ENCODE measurements around the gene CCDC192.
"Not testable (repeated sequence)": the region's sequence is repeated elsewhere in the genome, so short reads cannot be mapped to it uniquely, and the experiment has no call there.

Gene CCDC192

DNA sequence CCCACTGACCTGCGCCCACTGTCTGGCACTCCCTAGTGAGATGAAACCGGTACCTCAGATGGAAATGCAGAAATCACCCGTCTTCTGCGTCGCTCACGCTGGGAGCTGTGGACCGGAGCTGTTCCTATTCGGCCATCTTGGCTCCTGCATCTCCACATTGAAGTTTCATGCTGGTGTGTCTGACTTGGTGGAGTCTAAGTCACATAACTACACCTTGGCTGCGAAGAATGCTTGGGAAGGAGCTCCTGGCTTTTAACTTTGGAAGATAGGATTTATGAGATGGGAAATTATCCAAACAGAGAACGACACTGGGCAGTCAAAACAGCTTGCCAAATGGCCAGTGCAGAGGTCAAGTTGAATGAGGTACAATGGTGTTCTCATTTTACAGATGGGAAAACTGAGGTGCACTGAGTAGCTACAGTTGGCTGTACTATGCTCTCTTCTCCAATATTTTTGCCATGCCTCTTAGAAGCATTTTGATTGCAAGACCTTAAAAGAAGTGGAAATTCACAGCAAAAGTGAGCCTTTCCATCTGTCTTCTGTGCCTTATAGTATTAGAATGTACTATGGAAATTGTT lies 36.7 kb downstream of the CCDC192 start:
- Histone ChIP-seq H3K27me3 (replicated peaks; ENCODE audit: control insufficient read depth, insufficient read depth, low read length) (peaks cover 3% of the 10 kb centered on the region), H3K36me3 (ENCODE audit: control insufficient read depth, insufficient read depth, low read length, severe bottlenecking) (no peaks in the 10 kb centered on the region), H3K9me3 (ENCODE audit: control insufficient read depth, low read length) (no peaks in the 10 kb centered on the region), H3K4me1 (ENCODE audit: control insufficient read depth, insufficient read depth, low read length) (no peaks in the 10 kb centered on the region), H3K9ac (ENCODE audit: low read length) (no peak overlapping the region), H3K4me3 (ENCODE audit: low read length) (no peak overlapping the region)
- no peak for DNase-seq (ENCODE audit: low read depth)

DNA sequence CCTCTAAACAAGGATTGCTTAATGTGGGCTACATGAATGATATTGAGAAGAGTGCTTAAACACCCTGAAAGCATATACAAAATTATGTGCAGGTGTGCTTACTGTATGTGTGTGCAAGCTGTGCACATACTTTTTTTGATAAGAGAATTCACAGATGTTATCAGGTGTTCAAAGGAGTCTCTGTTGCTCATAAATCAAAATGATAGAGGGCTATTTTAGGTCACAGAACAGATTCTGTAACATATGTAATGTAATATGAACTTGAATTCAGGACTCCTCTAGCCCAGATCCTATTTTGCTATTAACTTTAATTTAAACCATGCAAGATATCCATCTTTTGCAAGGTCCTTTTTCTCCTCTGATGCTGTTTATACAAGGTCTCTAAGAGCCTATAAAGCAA lies 38.2 kb downstream of the CCDC192 start:
- no peak for DNase-seq (ENCODE audit: low read depth)
- Histone ChIP-seq H3K36me3 (ENCODE audit: control insufficient read depth, insufficient read depth, low read length, severe bottlenecking) (no peaks in the 10 kb centered on the region), H3K9ac (ENCODE audit: low read length) (no peak overlapping the region), H3K4me3 (ENCODE audit: low read length) (no peak overlapping the region), H3K9me3 (ENCODE audit: control insufficient read depth, low read length) (no peaks in the 10 kb centered on the region), H3K4me1 (ENCODE audit: control insufficient read depth, insufficient read depth, low read length) (no peaks in the 10 kb centered on the region), H3K27me3 (replicated peaks; ENCODE audit: control insufficient read depth, insufficient read depth, low read length) (peaks cover 3% of the 10 kb centered on the region)

DNA sequence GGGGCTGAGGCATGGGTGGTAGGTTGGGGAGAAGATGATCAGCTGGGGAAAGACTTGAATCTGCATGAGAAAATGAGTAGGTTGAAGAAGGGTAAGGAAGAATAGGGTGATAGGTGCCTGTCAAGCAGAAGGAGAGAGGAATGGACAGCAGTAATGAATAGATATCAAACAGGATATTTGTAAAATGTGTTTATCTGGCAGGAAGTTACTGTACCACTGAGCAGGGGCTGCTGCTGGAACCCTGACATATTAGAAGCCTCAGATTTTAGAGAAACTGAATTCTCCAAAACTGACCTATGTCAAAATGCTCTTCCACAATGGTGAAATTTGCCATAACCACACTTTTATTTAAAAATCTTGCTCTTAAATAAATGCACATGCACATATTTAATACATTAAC lies 41.0 kb downstream of the CCDC192 start:
- Histone ChIP-seq H3K36me3 (ENCODE audit: control insufficient read depth, insufficient read depth, low read length, severe bottlenecking) (no peaks in the 10 kb centered on the region), H3K9me3 (ENCODE audit: control insufficient read depth, low read length) (no peaks in the 10 kb centered on the region), H3K9ac (ENCODE audit: low read length) (no peak overlapping the region), H3K4me3 (ENCODE audit: low read length) (no peak overlapping the region), H3K4me1 (ENCODE audit: control insufficient read depth, insufficient read depth, low read length) (no peaks in the 10 kb centered on the region), H3K27me3 (replicated peaks; ENCODE audit: control insufficient read depth, insufficient read depth, low read length) (peaks cover 3% of the 10 kb centered on the region)
- DNase-seq (ENCODE audit: low read depth) = no peak

DNA sequence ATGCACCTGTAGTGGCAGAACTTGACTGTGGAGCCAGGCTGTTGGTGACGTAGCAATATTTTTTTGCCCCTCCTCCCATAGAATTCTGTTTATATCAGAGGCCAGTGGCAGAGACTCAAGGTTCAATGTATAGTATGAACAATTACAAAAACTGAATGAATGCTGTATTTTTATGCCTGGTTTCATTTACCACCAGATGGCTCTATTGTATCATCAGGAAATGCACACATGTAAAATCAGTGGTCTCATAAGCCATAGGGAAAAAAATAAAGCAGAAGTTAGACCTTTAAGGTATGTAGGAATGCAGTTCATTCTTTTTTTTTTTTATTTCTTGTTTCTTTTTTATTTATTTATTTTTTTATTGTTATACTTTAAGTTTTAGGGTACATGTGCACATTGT lies 43.6 kb downstream of the CCDC192 start:
- Histone ChIP-seq H3K36me3 (ENCODE audit: control insufficient read depth, insufficient read depth, low read length, severe bottlenecking) (no peaks in the 10 kb centered on the region), H3K9me3 (ENCODE audit: control insufficient read depth, low read length) (no peaks in the 10 kb centered on the region), H3K4me3 (ENCODE audit: low read length) (no peak overlapping the region), H3K9ac (ENCODE audit: low read length) (no peak overlapping the region), H3K27me3 (replicated peaks; ENCODE audit: control insufficient read depth, insufficient read depth, low read length) (peaks cover 3% of the 10 kb centered on the region), H3K4me1 (ENCODE audit: control insufficient read depth, insufficient read depth, low read length) (no peaks in the 10 kb centered on the region)
- DNase-seq (ENCODE audit: low read depth) = peak; percentile 56

DNA sequence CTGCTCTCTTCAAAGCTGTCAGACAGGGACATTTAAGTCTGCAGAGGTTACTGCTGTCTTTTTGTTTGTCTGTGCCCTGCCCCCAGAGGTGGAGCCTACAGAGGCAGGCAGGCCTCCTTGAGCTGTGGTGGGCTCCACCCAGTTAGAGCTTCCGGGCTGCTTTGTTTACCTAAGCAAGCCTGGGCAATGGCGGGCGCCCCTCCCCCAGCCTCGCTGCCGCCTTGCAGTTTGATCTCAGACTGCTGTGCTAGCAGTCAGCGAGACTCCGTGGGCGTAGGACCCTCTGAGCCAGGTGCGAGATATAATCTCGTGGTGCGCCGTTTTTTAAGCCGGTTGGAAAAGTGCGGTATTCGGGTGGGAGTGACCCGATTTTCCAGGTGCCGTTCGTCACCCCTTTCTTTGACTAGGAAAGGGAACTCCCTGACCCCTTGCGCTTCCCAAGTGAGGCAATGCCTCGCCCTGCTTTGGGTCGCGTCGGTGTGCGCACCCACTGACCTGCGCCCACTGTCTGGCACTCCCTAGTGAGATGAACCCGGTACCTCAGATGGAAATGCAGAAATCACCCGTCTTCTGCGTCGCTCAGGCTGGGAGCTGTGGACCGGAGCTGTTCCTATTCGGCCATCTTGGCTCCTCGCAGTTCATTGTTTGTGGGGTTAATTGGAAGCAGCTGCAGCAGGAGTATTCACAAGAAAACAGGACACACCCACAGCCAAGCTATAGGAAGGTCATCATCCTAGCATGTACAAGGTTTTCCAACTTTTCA lies 49.5 kb downstream of the CCDC192 start:
- not testable (repeated sequence) for H3K27me3 ChIP-seq (replicated peaks; ENCODE audit: control insufficient read depth, insufficient read depth, low read length); H3K36me3 ChIP-seq (ENCODE audit: control insufficient read depth, insufficient read depth, low read length, severe bottlenecking); H3K9me3 ChIP-seq (ENCODE audit: control insufficient read depth, low read length); DNase-seq (ENCODE audit: low read depth); H3K9ac ChIP-seq (ENCODE audit: low read length); H3K4me1 ChIP-seq (ENCODE audit: control insufficient read depth, insufficient read depth, low read length); H3K4me3 ChIP-seq (ENCODE audit: low read length)

DNA sequence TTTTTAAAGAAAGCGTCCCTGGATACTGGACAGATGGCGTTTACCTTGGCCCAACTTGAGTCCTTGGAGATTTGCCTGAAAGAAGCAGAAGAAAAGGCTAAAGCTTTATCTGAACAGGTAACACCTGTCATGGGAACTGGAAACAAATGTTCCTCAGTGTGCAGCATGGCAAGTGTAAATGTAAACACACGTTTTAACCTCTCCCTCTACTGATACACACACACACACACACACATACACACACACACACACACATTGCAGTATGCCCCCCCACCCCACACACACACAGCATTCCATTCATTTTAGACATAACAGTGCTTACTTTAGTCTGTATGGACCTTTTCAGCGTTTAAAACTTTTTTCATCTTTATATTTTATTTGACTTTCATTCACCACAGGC lies 51.1 kb downstream of the CCDC192 start:
- H3K4me3 ChIP-seq (ENCODE audit: low read length) = no peak overlapping the region
- peak; percentile 29 for DNase-seq (ENCODE audit: low read depth)
- H3K36me3 ChIP-seq (ENCODE audit: control insufficient read depth, insufficient read depth, low read length, severe bottlenecking) = no peaks in the 10 kb centered on the region
- no peaks in the 10 kb centered on the region for H3K9me3 ChIP-seq (ENCODE audit: control insufficient read depth, low read length)
- H3K4me1 ChIP-seq (ENCODE audit: control insufficient read depth, insufficient read depth, low read length) = peaks cover 16% of the 10 kb centered on the region
- H3K9ac ChIP-seq (ENCODE audit: low read length) = no peak overlapping the region
- no peaks in the 10 kb centered on the region for H3K27me3 ChIP-seq (replicated peaks; ENCODE audit: control insufficient read depth, insufficient read depth, low read length)

DNA sequence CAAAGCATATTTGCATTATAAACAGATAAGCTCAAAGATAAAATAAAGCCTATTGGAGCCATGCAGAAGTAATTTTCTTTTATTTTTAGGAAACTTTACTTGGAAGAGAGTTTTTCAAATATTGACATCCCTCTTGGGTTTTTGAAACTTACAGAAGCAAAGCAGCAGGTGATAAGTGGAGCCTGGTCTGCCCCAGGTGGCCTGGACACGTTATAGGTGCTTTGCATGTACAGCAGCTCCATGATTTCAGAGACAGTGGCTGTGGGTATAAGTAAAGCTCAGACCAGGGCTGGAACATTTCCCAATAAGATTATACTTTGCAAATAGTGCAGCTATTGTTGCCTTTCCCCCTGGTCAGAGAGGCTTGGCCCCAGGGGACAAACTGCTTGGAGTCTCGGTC lies 51.5 kb downstream of the CCDC192 start:
- peaks cover 16% of the 10 kb centered on the region for H3K4me1 ChIP-seq (ENCODE audit: control insufficient read depth, insufficient read depth, low read length)

DNA sequence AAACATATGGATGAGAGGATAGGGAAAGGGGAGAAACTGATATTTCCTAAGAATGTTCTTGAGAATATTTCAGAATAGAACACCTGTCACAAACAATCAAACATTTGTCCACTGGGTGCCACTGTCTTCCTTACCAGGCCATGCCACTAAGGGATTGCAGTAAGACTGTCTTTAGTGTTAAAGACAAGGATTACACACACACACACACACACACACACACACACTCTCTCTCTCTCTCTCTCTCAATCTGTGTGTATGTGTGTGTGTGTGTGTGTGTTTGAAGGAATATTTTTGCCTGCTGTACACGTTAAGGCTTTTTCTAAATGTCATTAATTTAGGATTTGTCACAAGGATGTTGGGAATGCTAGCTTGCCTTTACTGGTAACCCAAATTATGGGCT lies 54.4 kb downstream of the CCDC192 start:
- peaks cover 16% of the 10 kb centered on the region for H3K4me1 ChIP-seq (ENCODE audit: control insufficient read depth, insufficient read depth, low read length)
- DNase-seq (ENCODE audit: low read depth) = peak; percentile 74

More for the DNA sequence above, 51.5 kb downstream of the CCDC192 start:
- Histone ChIP-seq H3K36me3 (ENCODE audit: control insufficient read depth, insufficient read depth, low read length, severe bottlenecking) (no peaks in the 10 kb centered on the region), H3K27me3 (replicated peaks; ENCODE audit: control insufficient read depth, insufficient read depth, low read length) (no peaks in the 10 kb centered on the region), H3K9me3 (ENCODE audit: control insufficient read depth, low read length) (no peaks in the 10 kb centered on the region), H3K9ac (ENCODE audit: low read length) (no peak overlapping the region), H3K4me3 (ENCODE audit: low read length) (no peak overlapping the region)
- DNase-seq (ENCODE audit: low read depth) = no peak

DNA sequence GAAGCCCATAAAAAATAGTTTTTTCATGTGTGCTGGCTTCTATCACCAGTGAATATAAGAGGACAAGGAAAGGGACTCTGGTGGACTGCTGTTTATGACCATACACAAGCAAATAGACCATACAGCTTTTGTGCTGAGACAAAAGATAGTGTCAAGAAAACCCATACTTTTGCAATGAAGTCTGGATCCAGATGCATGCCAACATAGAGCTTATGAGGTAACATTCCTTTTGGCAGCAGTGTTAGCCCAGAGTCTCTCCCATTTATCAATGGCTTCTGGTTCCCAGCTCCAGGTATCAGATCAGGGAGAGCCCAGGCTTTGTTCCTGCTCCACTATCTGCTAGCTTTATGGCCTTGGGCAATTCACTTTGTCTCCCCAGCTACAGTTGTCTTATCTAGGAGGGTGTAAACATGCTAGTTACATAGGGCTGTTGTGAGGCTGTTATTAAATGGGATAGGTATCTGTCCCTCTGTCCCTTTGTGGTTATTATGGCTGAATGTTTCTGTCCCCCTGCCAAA lies 55.6 kb downstream of the CCDC192 start:
- DNase-seq (ENCODE audit: low read depth) = peak; percentile 27
- no peak overlapping the region for H3K9ac ChIP-seq (ENCODE audit: low read length)
- H3K4me3 ChIP-seq (ENCODE audit: low read length) = no peak overlapping the region
- H3K9me3 ChIP-seq (ENCODE audit: control insufficient read depth, low read length) = no peaks in the 10 kb centered on the region
- H3K4me1 ChIP-seq (ENCODE audit: control insufficient read depth, insufficient read depth, low read length) = peaks cover 16% of the 10 kb centered on the region
- H3K36me3 ChIP-seq (ENCODE audit: control insufficient read depth, insufficient read depth, low read length, severe bottlenecking) = no peaks in the 10 kb centered on the region
- no peaks in the 10 kb centered on the region for H3K27me3 ChIP-seq (replicated peaks; ENCODE audit: control insufficient read depth, insufficient read depth, low read length)

More for the DNA sequence above, 54.4 kb downstream of the CCDC192 start:
- H3K9ac ChIP-seq (ENCODE audit: low read length) = no peak overlapping the region
- H3K27me3 ChIP-seq (replicated peaks; ENCODE audit: control insufficient read depth, insufficient read depth, low read length) = no peaks in the 10 kb centered on the region
- H3K36me3 ChIP-seq (ENCODE audit: control insufficient read depth, insufficient read depth, low read length, severe bottlenecking) = no peaks in the 10 kb centered on the region
- H3K9me3 ChIP-seq (ENCODE audit: control insufficient read depth, low read length) = no peaks in the 10 kb centered on the region
- H3K4me3 ChIP-seq (ENCODE audit: low read length) = no peak overlapping the region

DNA sequence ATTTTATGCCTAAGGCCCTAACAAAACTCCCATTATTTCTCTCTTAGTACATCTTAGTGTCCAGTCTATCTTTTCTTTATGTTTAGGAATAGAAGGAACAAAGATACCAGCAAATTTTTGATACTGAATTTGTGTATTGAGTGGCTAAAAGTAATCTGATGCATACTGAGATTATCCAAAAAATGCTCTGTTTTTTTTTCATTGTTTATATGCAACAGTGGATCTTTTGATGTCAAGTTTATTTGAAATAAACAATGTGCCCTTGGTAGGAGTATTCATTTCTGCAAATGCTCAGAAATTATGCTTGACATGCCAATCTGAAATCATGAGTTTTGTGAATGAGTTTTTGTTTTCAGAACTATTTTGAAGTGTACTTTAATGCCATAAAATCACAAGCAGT lies 58.7 kb downstream of the CCDC192 start:
- Histone ChIP-seq H3K36me3 (ENCODE audit: control insufficient read depth, insufficient read depth, low read length, severe bottlenecking) (no peaks in the 10 kb centered on the region), H3K4me3 (ENCODE audit: low read length) (no peak overlapping the region), H3K9me3 (ENCODE audit: control insufficient read depth, low read length) (no peaks in the 10 kb centered on the region), H3K9ac (ENCODE audit: low read length) (no peak overlapping the region), H3K4me1 (ENCODE audit: control insufficient read depth, insufficient read depth, low read length) (peaks cover 19% of the 10 kb centered on the region), H3K27me3 (replicated peaks; ENCODE audit: control insufficient read depth, insufficient read depth, low read length) (no peaks in the 10 kb centered on the region)
- DNase-seq (ENCODE audit: low read depth) = no peak

DNA sequence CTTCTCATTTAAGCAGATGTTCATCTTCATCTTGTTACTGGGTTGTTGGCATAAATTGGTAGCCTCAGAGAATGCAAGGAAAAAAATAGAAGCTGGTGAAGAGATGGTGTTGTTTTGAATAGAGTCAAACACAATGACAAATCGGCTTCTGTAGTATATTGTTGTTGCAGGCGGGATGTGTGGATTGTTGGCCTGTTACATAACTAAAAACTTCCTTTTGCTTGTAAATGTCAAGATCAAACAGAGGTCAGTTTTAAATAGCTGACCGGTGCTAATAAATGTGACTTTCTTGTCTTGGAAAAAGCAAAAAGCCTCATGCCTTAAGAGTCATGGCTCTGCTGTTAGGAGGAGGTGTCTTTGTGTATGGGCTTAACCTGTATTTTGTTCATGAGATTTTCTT lies 59.2 kb downstream of the CCDC192 start:
- no peak overlapping the region for H3K9ac ChIP-seq (ENCODE audit: low read length)
- DNase-seq (ENCODE audit: low read depth) = no peak
- no peak overlapping the region for H3K4me3 ChIP-seq (ENCODE audit: low read length)
- H3K36me3 ChIP-seq (ENCODE audit: control insufficient read depth, insufficient read depth, low read length, severe bottlenecking) = no peaks in the 10 kb centered on the region
- peaks cover 23% of the 10 kb centered on the region for H3K4me1 ChIP-seq (ENCODE audit: control insufficient read depth, insufficient read depth, low read length)
- no peaks in the 10 kb centered on the region for H3K9me3 ChIP-seq (ENCODE audit: control insufficient read depth, low read length)
- no peaks in the 10 kb centered on the region for H3K27me3 ChIP-seq (replicated peaks; ENCODE audit: control insufficient read depth, insufficient read depth, low read length)

Data from adipocyte (in vitro differentiated cells).